ENCODE results near the gene SCNN1B. TPM values are rescaled to one million over a fixed set of nuclear protein-coding genes. Genes with fewer than 3 reads are reported as not detected.

Gene SCNN1B
- total RNA-seq, 2 donors from 2014 or later: 4.7 TPM; not detected in 1

- no peak for TF ChIP-seq POLR2A (IDR thresholded peaks at IDR 0.05)
- no peak for TF ChIP-seq CTCF (IDR thresholded peaks at IDR 0.05)
- ATAC-seq: no peak
- no peaks in the 10 kb centered on the region for H3K4me1 ChIP-seq
- DNase-seq: no peak
- no peak overlapping the region for H3K27ac ChIP-seq
- H3K4me3 ChIP-seq: no peak overlapping the region
- intact Hi-C loops (cut with DNase I): no loop called here
- H3K9me3 ChIP-seq: no peaks in the 10 kb centered on the region
- no peaks in the 10 kb centered on the region for H3K36me3 ChIP-seq (replicated peaks in 1 of 2; ENCODE audit: insufficient read depth in 1 of 2, low read depth in 2 of 2)
- 38 to 47% methylated on average over 3 of the region's 3 CpGs for WGBS, 2 donors
- H3K27me3 ChIP-seq: no peaks in the 10 kb centered on the region
Observed at GRCh38 chr16:23256440-23256839, 45.7 kb upstream of the SCNN1B start.

DNA sequence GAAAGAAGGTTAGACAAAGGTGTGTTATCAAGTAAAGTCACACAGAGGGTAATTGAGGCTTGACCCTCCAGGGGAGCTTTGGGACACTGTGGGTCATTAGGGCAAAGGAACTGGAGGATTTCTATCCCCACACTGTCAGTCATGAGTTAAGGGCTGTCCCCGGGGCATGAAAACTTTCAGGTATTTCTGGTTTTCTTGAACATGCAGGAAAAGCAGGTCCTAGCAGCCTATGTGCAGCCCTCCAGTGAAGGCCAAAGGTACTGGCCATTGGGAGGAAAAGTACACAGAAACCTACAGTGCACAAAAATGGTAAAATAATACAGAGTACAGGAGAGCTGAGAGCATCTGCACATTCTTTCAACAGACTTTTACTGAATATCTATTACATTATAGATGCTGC is 44.4 kb upstream of the SCNN1B start:
- Histone ChIP-seq H3K27ac (no peak overlapping the region), H3K27me3 (no peaks in the 10 kb centered on the region), H3K4me3 (no peak overlapping the region), H3K4me1 (no peaks in the 10 kb centered on the region), H3K9me3 (no peaks in the 10 kb centered on the region), H3K36me3 (replicated peaks in 1 of 2; ENCODE audit: insufficient read depth in 1 of 2, low read depth in 2 of 2) (no peaks in the 10 kb centered on the region)
- ATAC-seq: no peak
- TF ChIP-seq CTCF (IDR thresholded peaks at IDR 0.05) (no peak), POLR2A (IDR thresholded peaks at IDR 0.05) (no peak)
- intact Hi-C loops (cut with DNase I): no loop called here
- 8 to 30% methylated on average over 1 of the region's 1 CpG for WGBS, 2 donors
- DNase-seq: no peak

- H3K4me3 ChIP-seq: no peak overlapping the region
- intact Hi-C loops (cut with DNase I): no loop called here
- no peaks in the 10 kb centered on the region for H3K9me3 ChIP-seq
- TF ChIP-seq CTCF (IDR thresholded peaks at IDR 0.05): no peak
- no peak for TF ChIP-seq POLR2A (IDR thresholded peaks at IDR 0.05)
- H3K4me1 ChIP-seq: no peaks in the 10 kb centered on the region
- WGBS, 2 donors: 56 to 67% methylated on average over 2 of the region's 2 CpGs
- ATAC-seq: no peak
- H3K27ac ChIP-seq: no peak overlapping the region
- no peaks in the 10 kb centered on the region for H3K36me3 ChIP-seq (replicated peaks in 1 of 2; ENCODE audit: insufficient read depth in 1 of 2, low read depth in 2 of 2)
- no peaks in the 10 kb centered on the region for H3K27me3 ChIP-seq
- no peak for DNase-seq
Observed at GRCh38 chr16:23258919-23259237, 43.2 kb upstream of the SCNN1B start.

- Histone ChIP-seq H3K9me3 (no peaks in the 10 kb centered on the region), H3K4me3 (no peak overlapping the region), H3K4me1 (no peaks in the 10 kb centered on the region), H3K36me3 (replicated peaks in 1 of 2; ENCODE audit: insufficient read depth in 1 of 2, low read depth in 2 of 2) (no peaks in the 10 kb centered on the region), H3K27ac (no peak overlapping the region), H3K27me3 (no peaks in the 10 kb centered on the region)
- intact Hi-C loops (cut with DNase I): no loop called here
- DNase-seq (no peak), ATAC-seq (no peak)
- 45 to 52% methylated on average over 6 of the region's 6 CpGs for WGBS, 2 donors
- no peak for TF ChIP-seq CTCF (IDR thresholded peaks at IDR 0.05)
- no peak for TF ChIP-seq POLR2A (IDR thresholded peaks at IDR 0.05)
Observed at GRCh38 chr16:23267647-23268046, 34.5 kb upstream of the SCNN1B start.

- no peaks in the 10 kb centered on the region for H3K4me1 ChIP-seq
- no peaks in the 10 kb centered on the region for H3K27me3 ChIP-seq
- no peak overlapping the region for H3K4me3 ChIP-seq
- no peaks in the 10 kb centered on the region for H3K36me3 ChIP-seq (replicated peaks in 1 of 2; ENCODE audit: insufficient read depth in 1 of 2, low read depth in 2 of 2)
- no peak overlapping the region for H3K27ac ChIP-seq
- TF ChIP-seq CTCF (IDR thresholded peaks at IDR 0.05) (no peak), POLR2A (IDR thresholded peaks at IDR 0.05) (no peak)
- no peak for DNase-seq
- H3K9me3 ChIP-seq: no peaks in the 10 kb centered on the region
- intact Hi-C loops (cut with DNase I): no loop called here
- ATAC-seq: no peak
Observed at GRCh38 chr16:23268561-23268960, 33.5 kb upstream of the SCNN1B start.

Measured in body of pancreas (tissue), 4 donors.